Glomerular visceral epithelial cell (primary cell): ENCODE measurements around the gene KIAA1328.

ENCODE experiments used
- DNase-seq: peaks from one replicate; pipeline ENCODE4 v3.0.0-alpha.2; 2016; ENCODE audit errors: extremely low spot score

The KIAA1328 gene

GRCh38 chr18:36950960-36951359, 122.0 kb downstream of the KIAA1328 start:
- DNase-seq = no peak

DNA sequence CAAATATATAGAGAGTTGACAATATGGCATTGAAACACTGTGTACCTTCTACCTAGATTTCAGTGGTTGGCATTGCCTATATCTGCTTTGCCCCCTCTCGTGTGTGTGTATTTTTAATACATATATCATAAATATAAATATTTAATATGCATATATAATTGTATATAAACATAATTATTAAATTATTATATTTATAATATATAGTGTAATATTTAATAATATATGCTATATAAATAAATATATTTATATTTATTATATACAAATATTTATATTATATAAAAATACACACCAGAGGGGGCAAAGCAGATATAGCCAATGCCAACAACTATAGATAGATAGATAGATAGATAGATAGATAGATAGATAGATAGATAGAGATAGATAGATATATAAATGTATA, 124.1 kb downstream of the KIAA1328 start:
- DNase-seq = no peak

DNA sequence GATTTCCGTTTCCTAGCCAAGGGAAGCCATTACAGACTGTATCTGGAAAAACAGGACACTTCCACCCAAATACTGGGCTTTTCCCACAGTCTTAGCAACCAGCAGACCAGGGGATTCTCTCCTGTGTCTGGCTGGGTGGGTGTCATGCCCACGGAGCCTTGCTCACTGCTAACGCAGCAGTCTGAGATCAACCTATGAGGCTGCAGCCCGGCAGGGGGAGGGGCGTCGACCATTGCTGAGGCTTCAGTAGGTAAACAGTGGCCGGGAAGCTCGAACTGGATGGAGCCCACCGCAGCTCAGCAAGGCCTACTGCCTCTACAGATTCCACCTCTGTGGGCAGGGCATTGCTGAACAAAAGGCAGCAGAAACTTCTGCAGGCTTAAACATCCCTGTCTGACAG, 131.1 kb downstream of the KIAA1328 start:
- DNase-seq = no peak

GRCh38 chr18:36963464-36963863, 134.5 kb downstream of the KIAA1328 start:
- no peak for DNase-seq

DNA sequence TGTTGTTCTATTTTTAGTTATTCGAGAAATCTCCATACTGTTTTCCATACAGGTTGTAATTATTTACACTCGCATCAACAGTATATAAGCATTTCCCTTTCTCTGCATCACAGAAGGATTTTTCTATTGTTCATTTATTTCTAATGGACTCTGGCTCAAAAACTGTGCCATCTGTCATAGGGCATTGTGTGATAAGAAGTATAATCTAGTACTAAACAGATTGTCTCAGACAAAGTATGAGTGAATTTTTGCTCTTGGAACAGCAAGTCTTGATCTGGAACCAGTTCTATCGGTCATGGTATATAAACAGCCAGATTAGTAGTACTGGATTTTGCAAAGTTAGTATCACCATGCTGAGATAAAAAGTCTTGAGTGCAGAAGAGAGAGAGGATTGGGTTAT, 145.8 kb downstream of the KIAA1328 start:
- no peak for DNase-seq

GRCh38 chr18:36977121-36977520, 148.2 kb downstream of the KIAA1328 start:
- DNase-seq = no peak

DNA sequence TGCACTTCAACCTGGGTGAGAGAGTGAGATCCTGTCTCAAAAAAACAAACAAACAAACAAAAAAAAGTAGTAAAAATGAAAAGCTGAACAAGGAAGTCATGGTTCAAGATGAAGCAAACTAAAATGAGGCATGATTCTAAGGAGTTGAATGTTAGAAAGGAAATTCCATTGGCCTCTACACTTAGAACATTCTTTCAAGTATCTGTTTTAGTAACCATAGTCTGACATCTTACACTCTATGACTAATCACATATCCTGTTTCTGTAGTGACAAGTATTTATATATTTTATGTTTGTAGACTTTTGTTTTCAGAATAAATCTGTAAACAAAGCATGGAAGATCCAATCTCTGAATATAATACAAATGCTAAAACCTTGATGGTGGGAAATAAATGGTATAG, 164.1 kb downstream of the KIAA1328 start:
- no peak for DNase-seq

DNA sequence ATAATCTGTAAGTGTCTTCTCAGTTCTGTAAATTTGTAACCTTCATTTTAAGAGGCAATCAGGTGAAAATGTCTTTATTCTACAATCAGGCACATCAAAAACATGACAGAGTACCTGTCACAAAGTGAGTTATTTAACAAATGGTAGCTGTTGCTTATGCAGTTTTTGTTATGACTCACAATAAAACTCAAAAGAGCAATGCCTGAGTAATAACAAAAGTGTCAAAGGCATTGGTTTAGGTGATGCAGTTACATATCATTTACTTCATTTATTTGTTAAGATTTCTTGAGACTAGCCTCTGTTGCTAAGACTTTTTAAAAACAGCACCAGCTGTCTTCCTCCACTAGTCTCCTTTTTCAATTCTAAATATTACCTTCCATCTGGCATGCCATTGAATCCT, 177.8 kb downstream of the KIAA1328 start:
- DNase-seq = no peak

DNA sequence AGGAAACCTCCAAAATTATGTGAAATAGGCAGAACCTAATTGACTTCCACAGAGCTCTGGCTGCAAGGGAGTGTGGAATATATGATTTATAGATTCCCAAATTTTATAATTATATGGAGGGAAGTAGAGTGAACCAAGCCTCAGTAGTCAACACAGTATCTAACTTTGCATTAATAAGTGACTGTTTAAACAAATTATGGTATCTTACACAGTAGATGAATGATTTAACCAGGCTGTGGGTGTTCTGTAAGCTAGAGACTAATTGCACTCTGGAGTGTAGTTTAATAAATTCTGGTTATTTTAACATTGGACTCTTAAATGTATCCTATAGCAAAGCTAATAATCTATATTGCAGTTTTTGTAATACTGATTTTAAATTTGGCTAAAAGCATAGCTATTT, 183.5 kb downstream of the KIAA1328 start:
- DNase-seq = no peak

GRCh38 chr18:37019157-37019827, 190.4 kb downstream of the KIAA1328 start:
- DNase-seq = peak; percentile 13

GRCh38 chr18:37033419-37033818, 204.5 kb downstream of the KIAA1328 start:
- DNase-seq = no peak

DNA sequence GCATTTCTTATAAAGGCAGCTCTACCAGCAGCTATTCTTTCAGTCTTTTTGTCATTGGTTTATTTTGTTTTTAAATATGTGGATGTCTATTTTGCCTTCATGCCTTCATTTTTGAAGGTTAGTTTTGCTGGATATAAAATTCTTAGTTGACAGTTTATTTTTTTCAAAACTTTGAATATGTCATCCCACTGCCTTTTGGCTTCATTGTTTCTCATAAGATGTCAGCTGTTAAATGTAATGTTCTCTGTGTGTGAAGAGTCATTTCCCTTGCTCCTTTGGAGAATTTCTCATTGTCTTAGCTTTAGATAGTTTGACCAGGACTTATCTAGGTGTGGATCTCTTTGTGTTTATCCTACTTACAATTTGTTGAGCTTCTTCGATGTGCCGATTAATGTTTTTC, 213.5 kb downstream of the KIAA1328 start:
- no peak for DNase-seq

GRCh38 chr18:37055137-37055802, 226.3 kb downstream of the KIAA1328 start:
- DNase-seq = no peak

- no peak for DNase-seq
These were observed 235.3 kb downstream of the KIAA1328 start for GRCh38 chr18:37064187-37064586.

DNA sequence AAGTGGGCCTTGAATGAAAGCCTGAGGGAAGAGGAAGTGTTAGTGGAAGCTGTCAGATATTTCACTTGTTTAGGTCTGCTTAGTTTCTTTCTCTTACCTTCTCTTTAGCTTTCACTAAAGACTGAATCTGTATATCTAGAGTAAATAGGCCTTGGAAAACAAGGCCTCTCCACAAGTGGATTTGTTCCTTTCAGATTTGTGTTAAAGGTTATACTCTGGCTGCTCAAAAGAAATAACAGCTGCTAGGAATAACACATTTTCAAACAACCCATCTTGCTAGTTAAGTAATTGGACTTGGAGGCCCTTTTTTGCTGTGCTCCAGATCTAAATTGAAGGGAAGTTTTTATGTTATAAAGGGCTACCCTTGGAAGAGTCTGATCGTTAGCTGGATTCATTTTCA, 236.3 kb downstream of the KIAA1328 start:
- DNase-seq = no peak

- DNase-seq = no peak
These were observed 256.0 kb downstream of the KIAA1328 start for GRCh38 chr18:37084912-37085311.

GRCh38 chr18:37085362-37085761, 256.4 kb downstream of the KIAA1328 start:
- DNase-seq = no peak

DNA sequence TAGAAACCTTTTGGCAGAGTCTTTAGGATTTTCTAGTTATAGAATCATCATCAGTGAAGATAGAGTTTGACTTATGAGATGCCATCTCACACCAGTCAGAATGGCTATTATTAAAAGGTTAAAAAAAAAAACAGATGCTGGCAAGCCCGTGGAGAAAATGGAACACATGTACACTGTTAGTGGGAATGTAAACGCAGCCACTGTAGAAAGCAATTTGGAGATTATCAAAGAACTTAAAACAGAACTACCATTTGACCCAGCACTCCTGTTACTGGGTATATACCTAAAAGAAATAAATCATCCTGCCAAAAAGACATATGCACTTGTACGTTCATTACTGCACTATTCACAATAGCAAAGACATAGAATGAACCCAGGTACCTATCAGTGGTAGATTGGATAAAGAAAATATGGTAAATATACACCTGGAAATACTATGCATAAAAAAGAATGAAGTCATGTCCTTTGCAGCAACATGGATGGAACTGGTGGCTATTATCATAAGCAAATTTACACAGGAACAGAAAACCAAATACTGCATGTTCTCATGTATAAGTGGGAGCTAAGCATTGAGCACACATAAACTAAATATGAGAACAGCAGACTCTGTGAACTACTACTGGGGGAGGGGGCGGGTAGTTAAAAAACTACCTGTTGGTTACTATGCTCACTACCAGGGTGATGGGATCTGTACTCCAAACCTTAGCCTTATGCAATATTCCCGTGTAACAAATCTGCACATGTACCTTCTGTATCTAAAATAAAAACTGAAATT, 279.0 kb downstream of the KIAA1328 start:
- DNase-seq = no peak

DNA sequence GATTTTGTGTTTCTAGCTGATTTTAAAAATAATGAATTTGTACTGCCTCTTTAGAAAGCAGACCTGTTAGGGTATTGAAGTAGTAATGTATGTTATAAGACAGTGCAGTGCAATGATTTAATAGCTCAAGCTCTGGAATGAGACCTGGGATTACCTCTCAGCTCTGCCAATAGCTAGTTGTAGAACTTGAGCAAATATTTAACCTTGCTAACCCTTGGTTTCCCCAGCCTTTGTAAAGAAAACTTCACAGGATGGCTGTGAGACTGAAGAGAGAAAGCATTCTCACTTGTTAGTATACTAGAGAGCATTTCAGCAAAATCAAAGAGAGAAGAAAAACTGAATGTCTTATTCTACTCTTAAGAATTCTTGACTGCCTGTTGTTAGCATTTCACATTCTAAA, 293.9 kb downstream of the KIAA1328 start:
- DNase-seq = no peak

GRCh38 chr18:37124516-37124915, 295.6 kb downstream of the KIAA1328 start:
- DNase-seq = peak; percentile 11

DNA sequence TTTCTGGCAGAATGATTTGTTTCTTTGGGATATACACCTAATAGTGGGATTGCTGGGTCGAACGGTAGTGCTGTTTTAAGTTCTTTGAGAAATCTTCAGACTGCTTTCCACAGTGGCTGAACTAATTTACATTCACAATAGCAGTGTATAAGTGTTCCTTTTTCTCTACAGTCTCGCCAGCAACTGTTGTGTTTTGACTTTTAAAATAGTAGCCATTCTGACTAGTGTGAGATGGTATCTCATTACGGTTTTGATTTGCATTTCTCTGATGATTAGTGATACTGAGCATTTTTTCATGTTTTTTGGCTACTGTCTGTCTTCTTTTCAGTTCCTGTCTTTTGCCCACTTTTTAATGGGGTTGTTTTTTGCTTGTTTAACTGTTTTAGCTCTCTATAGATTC, 306.2 kb downstream of the KIAA1328 start:
- DNase-seq = no peak

- DNase-seq = no peak
These were observed 309.5 kb downstream of the KIAA1328 start for GRCh38 chr18:37138456-37138855.

DNA sequence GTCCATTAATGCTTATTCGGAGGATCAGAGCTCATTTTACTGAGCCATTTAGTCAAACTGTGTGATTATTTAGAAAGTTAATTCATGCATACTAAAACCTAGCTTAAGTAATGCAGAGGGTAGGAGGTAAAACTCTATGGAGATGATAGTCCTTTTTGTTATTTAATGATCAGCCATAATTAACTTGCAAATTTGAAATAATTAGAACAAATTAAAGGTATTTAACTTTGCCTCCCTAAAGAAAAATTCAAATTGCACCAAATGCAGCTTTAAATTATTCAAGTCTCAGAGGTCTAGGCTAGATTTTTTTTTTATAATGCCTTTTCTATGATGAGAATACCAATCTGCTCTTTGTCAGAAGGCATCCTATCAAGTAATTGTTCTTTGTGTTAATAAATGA, 310.9 kb downstream of the KIAA1328 start:
- DNase-seq = no peak
